SK-N-MC (cell line): Measurements from ENCODE around the gene CDK6.

ENCODE experiments used
- EZH2 ChIP-seq: fragments of 200-600 bp; sonication (generic); IDR thresholded peaks from one replicate; pipeline ENCODE4 v1.6.1; 2017; ENCODE audit warnings: antibody characterized with exemption
- POLR2AphosphoS5 ChIP-seq: IDR thresholded peaks from 2 replicates; pipeline ENCODE4 v1.6.1; 2012; ENCODE audit warnings: mild to moderate bottlenecking, low read depth, low read length, borderline replicate concordance

DNA sequence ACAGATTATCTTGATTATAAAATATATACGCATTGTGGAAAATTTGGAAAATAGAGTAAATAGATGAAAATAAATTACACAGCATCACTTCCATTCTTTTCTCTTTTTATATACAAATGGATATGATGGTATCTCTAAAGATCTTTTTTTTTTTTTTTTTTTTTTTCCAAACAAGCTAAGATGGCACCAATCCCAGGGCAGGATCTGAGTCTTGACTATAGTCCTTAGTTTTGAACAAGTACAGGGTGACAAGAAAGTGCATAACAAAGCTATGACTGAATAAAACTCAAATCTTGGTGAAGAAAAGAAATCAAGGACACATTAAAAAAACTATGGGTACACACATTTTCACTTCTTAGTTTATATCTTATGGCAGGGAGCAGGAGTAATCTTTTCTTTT is 203.6 kb downstream of the CDK6 start:
- no peak for TF ChIP-seq EZH2
- no peak for TF ChIP-seq POLR2AphosphoS5
